Panc1 (cell line): ENCODE data around the gene SBK1. TPM values are rescaled to one million over a fixed set of nuclear protein-coding genes. Genes with fewer than 3 reads are reported as not detected.

Source experiments
- ATAC-seq: fragments of 200-7000 bp; cut with Tn5 transposase; 2 replicates; pipeline ENCODE4 v1.9.1; 2020; ENCODE audit warnings: mild to moderate bottlenecking, moderate library complexity
- BruUV-seq: library from RNA; stranded (reverse); fragments of 400-500 nt; replicated peaks from 2 replicates; lab custom pipeline; 2021; lab: Mats Ljungman, UMichigan
- CTCF ChIA-PET: fragments of 300-600 bp; sonication (Branson Sonifier 250); formaldehyde crosslinking; loops from one replicate; lab custom pipeline; 2022; ENCODE audit warnings: antibody characterized with exemption; lab: Charles Lee
- POLR2A ChIA-PET: fragments of 300-600 bp; sonication (Branson Sonifier 250); formaldehyde crosslinking; loops from one replicate; lab custom pipeline; 2022; ENCODE audit warnings: antibody characterized with exemption; lab: Charles Lee
- DNase-seq: peaks from one replicate; pipeline ENCODE4 v3.0.0-alpha.2; 2010; ENCODE audit warnings: low read depth, low spot score
- H3K27ac ChIP-seq: 2 replicates; pipeline ENCODE4 v1.5.1; 2011; ENCODE audit warnings: mild to moderate bottlenecking, low read length, inconsistent platforms
- H3K27me3 ChIP-seq: fragments of 200-500 bp; sonication (Bioruptor generic); 2 replicates; pipeline ENCODE4 v1.6.0; 2014; ENCODE audit warnings: low read length, inconsistent platforms; ENCODE audit not compliant: control insufficient read depth, insufficient read depth
- H3K36me3 ChIP-seq: fragments of 200-500 bp; sonication (Bioruptor generic); 2 replicates; pipeline ENCODE4 v1.5.1; 2014; ENCODE audit warnings: inconsistent platforms, mild to moderate bottlenecking, low read length, moderate library complexity; ENCODE audit not compliant: control insufficient read depth, insufficient read depth
- H3K4me1 ChIP-seq: 2 replicates; pipeline ENCODE4 v1.5.1; 2011; ENCODE audit warnings: inconsistent platforms, mild to moderate bottlenecking, low read length, moderate library complexity; ENCODE audit not compliant: control insufficient read depth, insufficient read depth
- H3K4me3 ChIP-seq, 2 experiments: 2 replicates each; pipeline ENCODE4 v1.5.1; 2011 to 2012; ENCODE audit warnings: low read depth in 2 of 2, low read length in 2 of 2, mild to moderate bottlenecking in 2 of 2, inconsistent platforms in 1 of 2, moderate library complexity in 1 of 2
- H3K9me3 ChIP-seq: fragments of 200-500 bp; sonication (Bioruptor generic); 2 replicates; pipeline ENCODE4 v1.5.1; 2014; ENCODE audit warnings: low read depth, mild to moderate bottlenecking, inconsistent platforms, low read length, moderate library complexity; ENCODE audit not compliant: control insufficient read depth, insufficient read depth
- CTCF ChIP-seq: fragments of 450-650 bp; IDR thresholded peaks from 2 replicates; pipeline ENCODE4 v1.5.1; 2017; ENCODE audit warnings: mild to moderate bottlenecking
- POLR2AphosphoS5 ChIP-seq: IDR thresholded peaks from 2 replicates; pipeline ENCODE4 v1.6.1; 2012; ENCODE audit warnings: mild to moderate bottlenecking, low read depth, low read length, moderate library complexity
- REST ChIP-seq, 2 experiments: IDR thresholded peaks; 2 replicates each; pipeline ENCODE4 v1.6.1; 2011 to 2012; ENCODE audit warnings: low read depth in 2 of 2, control low read depth in 1 of 2, low read length in 1 of 2, mild to moderate bottlenecking in 1 of 2, moderate library complexity in 1 of 2; ENCODE audit not compliant: insufficient read depth in 1 of 2
- SIN3A ChIP-seq: IDR thresholded peaks from 2 replicates; pipeline ENCODE4 v1.6.1; 2012; ENCODE audit warnings: low read depth, mild to moderate bottlenecking, low read length, moderate library complexity, borderline replicate concordance; ENCODE audit not compliant: insufficient read depth
- TCF7L2 ChIP-seq: IDR thresholded peaks from 2 replicates; pipeline ENCODE4 v1.6.1; 2011; ENCODE audit warnings: mild to moderate bottlenecking, low read depth, low read length, inconsistent platforms
- in situ Hi-C: cut with HindIII; loops from 2 replicates; pipeline ENCODE4 v1.10.0; 2016; ENCODE audit warnings: low sequenced_read_pairs, low pct_unique_long_range_greater_than_20kb
- intact Hi-C: fragments of 100-400 bp; cut with micrococcal nuclease; formaldehyde crosslinking; loops from one replicate; pipeline ENCODE4 v1.10.0; 2022; ENCODE audit not compliant: unreplicated experiment
- total RNA-seq: library from RNA; stranded (reverse); gene quantifications from one replicate; pipeline ENCODE4 v1.2.1, GENCODE V29; 2021; ENCODE audit not compliant: unreplicated experiment

The SBK1 gene
- total RNA-seq, 1 experiment from 2014 or later = 2.4 TPM

GRCh38 chr16:28267356-28267755, 25.0 kb upstream of the SBK1 start:
- TF ChIP-seq REST (IDR thresholded peaks at IDR 0.05; ENCODE audit: insufficient read depth in 1 of 2, low read depth in 2 of 2, low read length in 1 of 2) (no peak), CTCF (no peak), POLR2AphosphoS5 (no peak), TCF7L2 (no peak), SIN3A (no peak)
- no peaks in the 10 kb centered on the region for H3K9me3 ChIP-seq
- no peaks in the 10 kb centered on the region for H3K36me3 ChIP-seq
- H3K27me3 ChIP-seq = no peaks in the 10 kb centered on the region
- H3K4me3 ChIP-seq = no peak overlapping the region
- intact Hi-C loops = no loop called here
- ChIA-PET POLR2A (no interaction called here), CTCF (no interaction called here)
- BruUV-seq = no TSS peak
- no peak for ATAC-seq
- no peak for DNase-seq
- H3K4me1 ChIP-seq = no peaks in the 10 kb centered on the region
- in situ Hi-C loops = no loop called here
- no peak overlapping the region for H3K27ac ChIP-seq

- H3K27ac ChIP-seq = no peak overlapping the region
- in situ Hi-C loops = no loop called here
- no TSS peak for BruUV-seq
- ChIA-PET POLR2A (no interaction called here), CTCF (no interaction called here)
- H3K9me3 ChIP-seq = no peaks in the 10 kb centered on the region
- no peak overlapping the region for H3K4me3 ChIP-seq
- no peak for TF ChIP-seq SIN3A
- DNase-seq (no peak), ATAC-seq (no peak)
- intact Hi-C loops = no loop called here
- H3K36me3 ChIP-seq = no peaks in the 10 kb centered on the region
- 0 out of 2 replicates have a peak, but pooled peaks cover 3% of the 10 kb centered on the region for H3K4me1 ChIP-seq
- no peaks in the 10 kb centered on the region; the same call in 1 of the 2 replicates for H3K27me3 ChIP-seq
These were observed 18.8 kb upstream of the SBK1 start for GRCh38 chr16:28273511-28273910.

- TF ChIP-seq TCF7L2 (no peak), POLR2AphosphoS5 (no peak), SIN3A (no peak)
- CTCF ChIA-PET = no interaction called here
- H3K9me3 ChIP-seq = no peaks in the 10 kb centered on the region
- in situ Hi-C loops = no loop called here
- no TSS peak for BruUV-seq
- H3K36me3 ChIP-seq = no peaks in the 10 kb centered on the region
- intact Hi-C loops = no loop called here
- DNase-seq (no peak), ATAC-seq (no peak)
- H3K4me3 ChIP-seq = no peak overlapping the region
- POLR2A ChIA-PET = no interaction called here
- no peak overlapping the region for H3K27ac ChIP-seq
- H3K27me3 ChIP-seq = no peaks in the 10 kb centered on the region; the same call in 1 of the 2 replicates
- H3K4me1 ChIP-seq = 0 out of 2 replicates have a peak, but pooled peaks cover 3% of the 10 kb centered on the region
These were observed 17.6 kb upstream of the SBK1 start for GRCh38 chr16:28274676-28275075.
